ENCODE results near the gene VAV2.

The VAV2 gene

DNA sequence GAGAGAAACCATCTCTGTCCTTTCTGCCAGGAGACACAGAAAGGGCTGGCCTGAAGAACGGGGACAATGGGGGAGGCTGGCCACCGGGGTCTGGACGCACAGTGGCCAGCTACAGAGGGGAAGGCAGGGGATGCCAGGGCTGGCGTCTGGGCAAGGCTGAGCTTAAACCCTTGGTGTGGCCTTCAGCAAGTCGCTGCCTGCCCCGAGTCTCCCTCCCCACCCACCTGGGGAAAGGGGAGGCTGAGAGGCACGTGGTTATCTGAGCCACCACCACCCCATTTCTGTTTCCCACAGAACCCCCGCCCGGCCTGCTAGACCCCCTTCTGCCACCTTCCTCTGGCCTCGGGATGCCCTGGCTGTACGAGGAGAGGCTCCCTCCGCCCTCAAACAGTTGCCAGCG lies 115.3 kb downstream of the VAV2 start:
- FAIRE-seq (no peak), DNase-seq (ENCODE audit: insufficient read length, low spot score) (no peak)
- TF ChIP-seq, protein P1, sequence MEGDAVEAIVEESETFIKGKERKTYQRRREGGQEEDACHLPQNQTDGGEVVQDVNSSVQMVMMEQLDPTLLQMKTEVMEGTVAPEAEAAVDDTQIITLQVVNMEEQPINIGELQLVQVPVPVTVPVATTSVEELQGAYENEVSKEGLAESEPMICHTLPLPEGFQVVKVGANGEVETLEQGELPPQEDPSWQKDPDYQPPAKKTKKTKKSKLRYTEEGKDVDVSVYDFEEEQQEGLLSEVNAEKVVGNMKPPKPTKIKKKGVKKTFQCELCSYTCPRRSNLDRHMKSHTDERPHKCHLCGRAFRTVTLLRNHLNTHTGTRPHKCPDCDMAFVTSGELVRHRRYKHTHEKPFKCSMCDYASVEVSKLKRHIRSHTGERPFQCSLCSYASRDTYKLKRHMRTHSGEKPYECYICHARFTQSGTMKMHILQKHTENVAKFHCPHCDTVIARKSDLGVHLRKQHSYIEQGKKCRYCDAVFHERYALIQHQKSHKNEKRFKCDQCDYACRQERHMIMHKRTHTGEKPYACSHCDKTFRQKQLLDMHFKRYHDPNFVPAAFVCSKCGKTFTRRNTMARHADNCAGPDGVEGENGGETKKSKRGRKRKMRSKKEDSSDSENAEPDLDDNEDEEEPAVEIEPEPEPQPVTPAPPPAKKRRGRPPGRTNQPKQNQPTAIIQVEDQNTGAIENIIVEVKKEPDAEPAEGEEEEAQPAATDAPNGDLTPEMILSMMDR (IDR thresholded peaks at IDR 0.05; ENCODE audit: insufficient read depth, missing control alignments), result no peak

DNA sequence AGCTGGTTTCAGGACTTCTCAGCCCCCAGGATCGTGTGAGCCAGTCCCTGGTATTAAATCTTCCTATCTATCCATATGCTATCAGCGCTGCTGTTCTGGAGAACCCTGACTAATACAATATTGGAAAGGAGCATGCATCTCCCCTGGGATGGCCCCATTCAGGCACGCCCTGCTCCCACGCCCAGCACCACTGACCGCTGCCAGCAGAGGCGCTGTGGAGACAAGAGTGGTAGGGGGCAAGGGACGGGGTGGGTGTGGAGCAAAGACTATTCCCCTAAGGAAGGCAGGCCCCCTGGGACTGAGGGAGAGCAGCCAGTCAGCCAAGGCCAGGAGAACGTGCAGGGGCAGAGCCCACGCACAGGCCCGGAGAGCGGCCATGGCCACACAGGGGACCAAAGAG lies 116.0 kb downstream of the VAV2 start:
- no peak for DNase-seq (ENCODE audit: insufficient read length, low spot score)
- TF ChIP-seq, protein P1 (IDR thresholded peaks at IDR 0.05; ENCODE audit: insufficient read depth, missing control alignments), result peak; percentile 31
- FAIRE-seq, result no peak

DNA sequence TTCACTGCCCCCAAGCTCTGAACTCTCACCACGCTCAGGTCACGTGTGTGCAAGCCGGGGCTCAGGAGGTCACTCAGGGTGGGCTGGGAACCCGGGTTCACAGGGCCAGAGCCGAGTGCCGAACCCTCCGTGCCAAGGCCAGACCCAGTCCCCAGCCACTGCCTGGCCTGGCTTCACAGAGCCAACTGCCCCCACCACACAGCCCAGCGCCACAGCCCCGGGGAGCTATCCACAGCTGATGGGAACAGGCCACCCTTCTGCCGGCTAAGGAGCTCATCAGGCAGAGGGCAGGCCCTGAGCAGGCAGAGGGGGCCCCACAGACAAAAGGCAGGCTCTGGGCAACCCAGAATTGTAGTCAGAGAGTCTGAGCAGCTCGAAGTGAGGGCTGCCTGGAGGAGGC lies 117.0 kb downstream of the VAV2 start:
- FAIRE-seq (no peak), DNase-seq (ENCODE audit: insufficient read length, low spot score) (no peak)
- TF ChIP-seq, protein P1 (IDR thresholded peaks at IDR 0.05; ENCODE audit: insufficient read depth, missing control alignments), result no peak

GRCh38 chr9:133874659-133875058 lies 117.5 kb downstream of the VAV2 start:
- FAIRE-seq (no peak), DNase-seq (ENCODE audit: insufficient read length, low spot score) (no peak)
- TF ChIP-seq, protein P1 (IDR thresholded peaks at IDR 0.05; ENCODE audit: insufficient read depth, missing control alignments), result no peak

- no peak for DNase-seq (ENCODE audit: insufficient read length, low spot score)
- TF ChIP-seq, protein P1 (IDR thresholded peaks at IDR 0.05; ENCODE audit: insufficient read depth, missing control alignments), result no peak
- FAIRE-seq, result no peak
These were observed 118.0 kb downstream of the VAV2 start for GRCh38 chr9:133874060-133874657.

- FAIRE-seq (no peak), DNase-seq (ENCODE audit: insufficient read length, low spot score) (no peak)
- TF ChIP-seq, protein P1 (IDR thresholded peaks at IDR 0.05; ENCODE audit: insufficient read depth, missing control alignments), result no peak
These were observed 118.6 kb downstream of the VAV2 start for GRCh38 chr9:133873461-133873891.

GRCh38 chr9:133873009-133873408 lies 119.1 kb downstream of the VAV2 start:
- no peak for FAIRE-seq
- TF ChIP-seq, protein P1 (IDR thresholded peaks at IDR 0.05; ENCODE audit: insufficient read depth, missing control alignments), result no peak
- no peak for DNase-seq (ENCODE audit: insufficient read length, low spot score)

All from D721Med (cell line).